HUDEP-2 (cell line): Measurements from ENCODE around the gene MTARC2.
"Not testable (repeated sequence)": the region's sequence is repeated elsewhere in the genome, so short reads cannot be mapped to it uniquely, and the experiment has no call there.

Experiments used
- DNase-seq, 76 experiments: peaks; one replicate each; lab custom pipeline; 2025; ENCODE audit not compliant: unreplicated experiment in 76 of 76; lab: John Stamatoyannopoulos, UW

Gene MTARC2

DNA sequence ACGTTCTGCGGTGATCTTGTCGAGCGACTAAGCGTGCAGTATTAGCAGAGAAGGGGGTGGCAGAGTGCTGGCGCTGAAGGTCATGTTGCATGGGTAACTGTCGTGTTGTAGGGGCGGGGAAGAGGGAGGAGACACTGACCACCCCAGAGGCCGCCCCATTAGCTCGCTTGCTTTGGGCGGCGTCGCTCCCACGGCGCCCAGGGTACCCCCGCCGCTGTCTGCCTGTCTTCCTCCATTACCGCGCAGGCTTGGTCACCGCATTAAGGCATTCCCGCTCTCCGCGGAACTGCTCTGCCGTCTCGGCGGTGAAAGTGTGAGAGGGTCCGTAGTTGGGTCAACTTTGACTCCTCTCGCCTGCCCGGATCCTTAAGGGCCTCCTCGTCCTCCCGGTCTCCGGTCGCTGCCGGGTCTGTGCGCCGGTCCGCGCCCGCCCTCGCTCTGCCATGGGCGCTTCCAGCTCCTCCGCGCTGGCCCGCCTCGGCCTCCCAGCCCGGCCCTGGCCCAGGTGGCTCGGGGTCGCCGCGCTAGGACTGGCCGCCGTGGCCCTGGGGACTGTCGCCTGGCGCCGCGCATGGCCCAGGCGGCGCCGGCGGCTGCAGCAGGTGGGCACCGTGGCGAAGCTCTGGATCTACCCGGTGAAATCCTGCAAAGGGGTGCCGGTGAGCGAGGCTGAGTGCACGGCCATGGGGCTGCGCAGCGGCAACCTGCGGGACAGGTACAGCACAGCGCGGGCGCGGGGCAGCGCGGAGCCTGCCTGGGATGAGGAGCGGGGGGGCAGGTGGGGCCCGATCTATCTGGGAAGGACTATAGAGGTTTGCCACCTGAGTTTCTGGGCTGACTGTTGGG is at the start of gene MTARC2:
Gene MTARC2 (plus strand): TSS at position 234 of the 846 bp plus-strand sequence. CDS start 210 bp downstream, at position 444.
- no peak for DNase-seq

DNA sequence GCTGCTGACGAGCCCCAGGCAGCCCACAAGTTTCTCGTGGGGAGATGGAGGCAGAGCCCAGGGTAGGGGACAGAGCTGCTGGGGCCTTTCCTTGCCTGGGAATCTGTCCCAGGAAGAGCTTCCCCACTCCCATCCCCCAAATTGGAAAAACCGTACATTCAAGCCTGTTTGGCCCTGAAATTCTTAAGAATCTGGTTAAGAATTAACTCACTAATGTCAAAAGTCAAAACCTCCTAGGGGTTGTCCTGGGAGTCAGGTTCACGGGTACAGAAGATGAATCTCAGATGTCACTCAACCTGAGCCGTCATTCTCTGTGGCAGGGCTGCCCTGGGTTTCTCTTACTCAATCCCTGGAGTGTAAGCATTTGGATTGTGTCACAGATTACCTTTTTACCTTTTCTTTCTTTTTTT is 49.5 kb upstream of the MTARC2 start:
- DNase-seq, result no peak

DNA sequence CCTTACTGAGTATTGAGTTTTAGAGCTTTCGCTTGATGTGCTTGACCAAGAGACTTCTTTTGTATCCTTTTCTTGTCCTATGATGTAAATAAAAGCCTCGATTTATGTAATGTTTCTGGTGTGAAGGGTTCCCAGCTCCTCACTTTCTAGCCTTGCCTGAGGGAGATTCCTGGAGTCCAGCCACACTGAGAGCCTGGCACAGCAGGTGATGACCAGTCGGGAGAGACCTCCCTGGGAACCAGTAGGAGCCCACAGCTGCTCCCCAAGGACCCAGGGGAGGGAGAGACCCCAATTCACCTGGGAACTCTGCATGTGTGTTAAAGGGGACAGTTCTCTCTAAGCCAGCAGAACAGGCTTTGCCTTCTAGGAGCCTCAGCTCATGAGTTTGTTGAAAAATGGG is 49.1 kb upstream of the MTARC2 start:
- DNase-seq, result no peak

GRCh38 chr1:220700556-220701179 is 47.5 kb upstream of the MTARC2 start:
- DNase-seq, result no peak

DNA sequence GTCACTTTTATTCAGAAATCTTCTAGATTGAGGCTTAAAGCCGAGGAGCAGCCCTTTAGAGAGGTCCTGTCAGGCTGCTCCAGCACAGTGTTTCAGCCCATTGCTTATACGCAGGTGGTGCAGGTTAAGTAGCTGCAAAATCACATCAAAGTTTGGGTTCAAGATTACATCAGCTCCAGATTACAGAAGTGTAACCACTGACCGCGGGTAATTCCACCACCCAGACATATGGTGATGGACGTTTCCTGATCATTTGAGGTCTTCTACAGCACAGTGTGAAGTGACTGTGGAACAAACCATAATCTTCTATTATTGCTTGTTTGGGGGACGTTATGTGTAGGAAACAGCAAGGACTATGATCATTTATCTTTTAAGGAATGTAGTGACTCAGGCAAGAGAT is 46.1 kb upstream of the MTARC2 start:
- DNase-seq, result no peak

DNA sequence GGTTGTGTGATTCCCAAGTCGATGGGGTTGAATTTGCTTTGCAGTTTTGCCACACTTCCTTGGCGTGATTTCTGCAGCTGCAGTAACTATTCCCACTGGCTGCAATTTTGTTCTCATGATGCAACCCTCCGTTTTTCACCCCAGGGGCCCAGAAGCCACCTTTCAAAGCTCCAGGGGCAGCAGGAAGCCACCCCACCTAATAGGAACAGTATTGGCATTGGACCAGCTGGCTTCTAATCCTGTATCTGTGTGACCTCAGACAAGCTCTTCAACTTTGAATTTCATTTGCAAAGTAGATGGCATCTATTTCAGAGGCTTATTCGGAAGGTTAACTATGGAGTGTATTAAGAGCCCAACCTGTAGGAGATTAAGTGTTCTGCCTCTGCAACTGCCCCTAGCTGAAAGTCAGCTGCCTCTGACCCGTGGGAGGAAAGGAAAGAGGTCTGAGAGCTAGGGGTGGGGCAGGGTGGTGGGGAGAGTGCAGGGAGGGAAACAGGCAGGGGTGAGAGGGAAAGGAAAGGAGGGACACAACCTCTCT is 45.3 kb upstream of the MTARC2 start:
- no peak for DNase-seq

GRCh38 chr1:220703305-220703704 is 44.8 kb upstream of the MTARC2 start:
- DNase-seq, result no peak

- no peak for DNase-seq
Measured at GRCh38 chr1:220705782-220706181, 42.3 kb upstream of the MTARC2 start.

- DNase-seq, result no peak
Measured at GRCh38 chr1:220706480-220706879, 41.6 kb upstream of the MTARC2 start.

DNA sequence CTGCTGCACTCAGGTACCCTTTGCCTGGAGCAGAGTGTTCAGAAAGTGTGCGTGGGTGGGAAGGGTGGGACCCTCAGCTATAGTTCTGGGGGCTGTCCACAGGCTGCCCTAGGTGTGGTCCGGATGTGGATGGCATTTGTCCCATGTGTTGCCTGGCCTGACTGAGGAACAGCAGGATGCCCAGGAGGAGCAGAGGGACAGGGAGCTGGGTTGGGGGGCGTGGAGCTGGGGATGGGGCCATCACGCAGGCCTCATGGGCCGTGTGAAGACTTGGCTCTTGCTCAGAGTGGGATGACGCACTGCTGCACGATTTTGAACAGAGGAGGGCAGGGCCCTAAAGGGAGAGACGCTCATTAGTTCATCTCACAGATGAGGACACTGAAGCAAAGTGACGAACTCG is 41.0 kb upstream of the MTARC2 start:
- no peak for DNase-seq

DNA sequence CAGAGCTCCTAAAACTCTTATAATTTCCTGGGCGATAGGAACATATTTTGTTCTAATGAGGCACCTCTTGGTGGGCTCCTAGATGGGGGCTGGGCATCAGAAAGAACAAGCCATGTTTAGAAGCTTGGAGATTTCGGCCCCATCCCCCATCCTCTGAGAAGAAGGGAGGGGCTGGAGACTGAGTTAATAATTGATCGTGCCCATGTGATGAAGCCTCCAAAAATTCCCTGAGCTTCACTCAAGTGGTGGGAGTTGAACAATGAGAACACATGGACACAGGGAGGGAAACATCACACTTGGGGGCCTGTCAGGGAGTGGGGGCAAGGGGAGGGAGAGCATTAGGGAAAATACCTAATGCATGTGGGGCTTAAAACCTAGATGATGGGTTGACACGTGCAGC is 39.9 kb upstream of the MTARC2 start:
- DNase-seq, result no peak

DNA sequence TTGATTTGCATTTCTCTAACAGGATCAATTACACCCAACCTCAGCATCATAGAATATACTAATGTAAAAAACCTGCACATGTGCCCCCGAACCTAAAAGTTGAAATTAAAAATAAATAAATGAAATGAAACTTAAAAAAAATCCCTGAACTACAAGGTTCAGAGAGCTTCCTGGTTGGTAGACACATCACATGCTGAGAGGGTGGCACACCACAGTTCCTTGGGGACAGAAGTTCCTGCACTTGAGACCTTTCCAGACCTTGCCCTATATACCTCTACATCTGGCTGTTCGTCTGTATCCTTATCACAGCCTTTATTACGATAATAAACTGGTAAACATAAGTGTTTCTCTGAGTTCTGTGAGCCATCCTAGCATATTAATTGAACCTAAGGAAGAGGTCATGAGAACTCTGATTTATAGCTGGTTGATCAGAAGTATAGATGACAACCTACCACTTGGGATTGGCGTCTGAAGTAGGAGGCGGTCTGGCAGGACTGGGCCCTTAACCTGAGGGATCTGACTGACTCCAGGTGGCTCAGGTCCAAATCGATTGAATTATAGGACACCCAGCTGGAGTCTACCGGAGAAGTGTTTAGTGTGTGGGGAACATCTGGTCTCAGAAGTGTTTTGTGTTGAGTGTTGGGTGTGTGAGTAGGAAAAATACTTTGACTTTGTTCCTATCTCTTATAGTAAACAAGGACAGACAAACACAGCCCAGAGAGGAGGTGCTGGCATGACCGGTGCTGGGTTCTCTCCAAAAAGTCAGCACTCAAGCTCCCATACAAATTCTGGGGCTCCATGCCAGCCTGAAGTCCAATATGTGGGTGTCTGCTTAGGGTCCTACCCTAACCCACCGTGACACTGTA is 39.0 kb upstream of the MTARC2 start:
- no peak for DNase-seq

GRCh38 chr1:220710333-220710732 is 37.8 kb upstream of the MTARC2 start:
- no peak for DNase-seq

GRCh38 chr1:220711056-220711809 is 36.9 kb upstream of the MTARC2 start:
- DNase-seq, result no peak

GRCh38 chr1:220715986-220716385 is 32.1 kb upstream of the MTARC2 start:
- DNase-seq, result not testable (repeated sequence)

DNA sequence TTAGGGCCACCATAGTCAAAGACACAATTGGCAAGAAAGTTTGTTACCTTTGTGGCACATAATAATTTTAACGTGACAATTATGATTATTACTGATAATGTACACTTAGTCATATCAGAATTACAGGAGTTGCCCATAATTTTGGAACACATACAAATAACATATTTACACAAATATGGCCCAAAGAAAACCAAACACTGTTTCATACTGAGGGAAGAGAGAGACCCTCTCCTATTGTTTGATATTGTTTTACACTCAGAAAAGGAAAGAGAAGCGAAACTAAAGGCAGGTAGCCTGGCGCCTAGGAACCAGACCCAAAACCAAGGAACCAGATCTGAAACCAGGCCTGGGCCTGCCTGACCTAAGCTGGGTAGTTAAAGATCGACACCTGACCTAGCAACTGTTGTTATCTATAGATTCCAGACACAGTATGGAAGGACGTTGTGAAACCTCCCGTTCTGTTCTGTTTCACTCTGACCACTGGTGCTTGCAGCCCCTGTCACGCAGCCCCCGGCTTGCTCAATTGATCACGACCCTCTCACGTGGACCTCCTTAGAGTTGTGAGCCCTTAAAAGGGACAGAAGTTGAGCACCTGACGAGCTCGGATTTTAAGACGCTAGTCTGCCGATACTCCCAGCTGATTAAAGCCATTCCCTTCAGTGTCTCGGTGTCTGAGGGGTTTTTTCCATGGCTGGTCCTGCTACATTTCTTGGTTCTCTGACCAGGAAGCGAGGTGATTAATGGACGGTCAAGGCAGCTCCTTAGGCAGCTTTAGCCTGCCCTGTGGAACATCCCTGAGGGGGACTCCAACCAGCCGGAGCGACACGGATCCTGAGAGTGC is 30.1 kb upstream of the MTARC2 start:
- peak in 2 of 76 experiments; percentile 3 to 15 for DNase-seq

DNA sequence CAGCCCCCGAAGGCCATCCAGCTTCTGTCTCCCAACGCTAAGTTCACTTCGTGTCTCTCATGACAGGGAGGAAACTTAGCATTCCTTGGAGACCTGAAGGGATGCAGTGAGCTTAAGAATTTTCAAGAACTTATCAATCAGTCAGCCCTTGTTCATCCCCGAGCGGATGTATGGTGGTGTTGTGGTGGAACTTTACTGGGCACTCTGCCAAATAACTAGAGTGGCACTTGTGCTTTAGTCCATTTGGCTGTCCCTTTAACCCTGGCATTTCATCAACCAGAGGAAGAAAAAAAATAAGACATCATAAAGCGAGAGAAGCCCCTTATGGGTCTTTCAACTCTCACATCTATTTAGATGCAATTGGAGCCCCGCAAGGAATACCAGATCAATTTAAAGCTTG is 26.9 kb upstream of the MTARC2 start:
- DNase-seq, result peak in 2 of 76 experiments; percentile 12 to 18

DNA sequence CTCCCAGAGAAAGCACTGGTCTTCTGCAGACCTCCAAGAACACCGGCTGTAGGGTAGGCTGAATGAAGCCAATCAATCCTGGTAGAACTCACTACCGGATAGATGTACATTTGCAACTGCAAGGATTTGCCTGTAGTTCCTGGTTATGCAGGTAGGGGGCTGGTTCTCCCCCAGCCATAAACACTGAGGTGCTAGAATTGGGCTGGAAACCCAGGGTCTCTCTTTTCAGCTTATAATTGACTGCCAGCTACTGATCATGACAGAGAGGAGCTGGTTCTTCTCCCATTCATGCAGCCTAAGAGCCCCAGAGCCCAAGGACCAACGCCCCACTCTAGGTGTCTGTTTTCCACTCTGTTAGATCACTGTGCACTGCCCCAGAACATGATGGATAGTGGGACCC is 21.5 kb upstream of the MTARC2 start:
- no peak for DNase-seq

GRCh38 chr1:220727519-220727918 is 20.6 kb upstream of the MTARC2 start:
- DNase-seq, result no peak
